HG02623 (cell line): ENCODE results near the gene DCST2.

Experiments used
- ATAC-seq: cut with Tn5 transposase; IDR thresholded peaks from one replicate; pipeline ENCODE4 v1.9.1; 2021; ENCODE audit warnings: moderate library complexity; ENCODE audit not compliant: unreplicated experiment

DCST2 gene

GRCh38 chr1:155030243-155030795 is 3.3 kb downstream of the DCST2 start:
- no peak for ATAC-seq

GRCh38 chr1:155029513-155030242 is 3.9 kb downstream of the DCST2 start:
- ATAC-seq: no peak

- no peak for ATAC-seq
These were observed 7.0 kb downstream of the DCST2 start for GRCh38 chr1:155026588-155026987.

GRCh38 chr1:155026154-155026553 is 7.4 kb downstream of the DCST2 start:
- ATAC-seq: no peak

- no peak for ATAC-seq
These were observed 9.3 kb downstream of the DCST2 start for GRCh38 chr1:155024315-155024714.

GRCh38 chr1:155023627-155024026 is 10.0 kb downstream of the DCST2 start:
- ATAC-seq: no peak

GRCh38 chr1:155022927-155023236 is 10.7 kb downstream of the DCST2 start:
- no peak for ATAC-seq

- no peak for ATAC-seq
These were observed 11.2 kb downstream of the DCST2 start for GRCh38 chr1:155022136-155022926.

- ATAC-seq: no peak
These were observed 14.0 kb downstream of the DCST2 start for GRCh38 chr1:155019377-155020245.

- no peak for ATAC-seq
These were observed 14.8 kb downstream of the DCST2 start for GRCh38 chr1:155018617-155019348.

GRCh38 chr1:155017946-155018316 is 15.7 kb downstream of the DCST2 start:
- no peak for ATAC-seq

- ATAC-seq: peak; percentile 81
These were observed 16.3 kb downstream of the DCST2 start for GRCh38 chr1:155017041-155017945.

GRCh38 chr1:155016231-155016831 is 17.2 kb downstream of the DCST2 start:
- ATAC-seq: no peak

GRCh38 chr1:155015527-155016230 is 17.9 kb downstream of the DCST2 start:
- no peak for ATAC-seq

GRCh38 chr1:155014709-155015508 is 18.7 kb downstream of the DCST2 start:
- no peak for ATAC-seq

- ATAC-seq: no peak
These were observed 19.9 kb downstream of the DCST2 start for GRCh38 chr1:155013632-155014031.

GRCh38 chr1:155012776-155013602 is 20.6 kb downstream of the DCST2 start:
- ATAC-seq: no peak
